ENCODE measurements around the gene ZGPAT. TPM values are rescaled to one million over a fixed set of nuclear protein-coding genes. Genes with fewer than 3 reads are reported as not detected.

The ZGPAT gene
- total and polyA plus RNA-seq, 2 of the 13 experiments (the other 11 are each of a cell fraction or from before 2014, with no cell fraction given): 23.0 to 41.9 TPM

GRCh38 chr20:63708301-63709148 lies 686 bp downstream of the ZGPAT start (continued):
- no peak for TF ChIP-seq NR1H2 (CRISPR knock-in tag; IDR thresholded peaks at IDR 0.05; ENCODE audit: borderline replicate concordance, low read depth)
- TF ChIP-seq PRDM15 (CRISPR knock-in tag; IDR thresholded peaks at IDR 0.05): no peak
- no peak for TF ChIP-seq ZFX (CRISPR knock-in tag; IDR thresholded peaks at IDR 0.05; ENCODE audit: low read depth)
- TF ChIP-seq KAT8 (CRISPR knock-in tag; IDR thresholded peaks at IDR 0.05): no peak
- TF ChIP-seq MTA3 (CRISPR knock-in tag; IDR thresholded peaks at IDR 0.05): no peak
- no peak for TF ChIP-seq ATF2 (CRISPR knock-in tag; IDR thresholded peaks at IDR 0.05)
- 0 out of 2 replicates have a peak, but pooled peaks have one; percentile 53 for TF ChIP-seq ZNF34 (CRISPR knock-in tag; IDR thresholded peaks at IDR 0.05; ENCODE audit: borderline replicate concordance)
- no peak for TF ChIP-seq ZBTB7A (CRISPR knock-in tag; IDR thresholded peaks at IDR 0.05)
- TF ChIP-seq TP53 (CRISPR knock-in tag; conservative IDR thresholded peaks at IDR 0.05): no peak
- TF ChIP-seq ZNF564 (CRISPR knock-in tag; IDR thresholded peaks at IDR 0.05): no peak
- TF ChIP-seq SRSF4 (IDR thresholded peaks at IDR 0.05; ENCODE audit: low read depth, low read length, poor library complexity, severe bottlenecking): no peak
- no peak for TF ChIP-seq ZNF180 (CRISPR knock-in tag; IDR thresholded peaks at IDR 0.05; ENCODE audit: borderline replicate concordance, low read depth)
- TF ChIP-seq SKI (IDR thresholded peaks at IDR 0.05; ENCODE audit: partially characterized antibody): peak; percentile 14
- peak; percentile 51; the same call in 1 of the 2 replicates for TF ChIP-seq PPARG (CRISPR knock-in tag; conservative IDR thresholded peaks at IDR 0.05)
- TF ChIP-seq ZBTB39 (CRISPR knock-in tag; IDR thresholded peaks at IDR 0.05): no peak
- TF ChIP-seq TRIM24 (CRISPR knock-in tag; IDR thresholded peaks at IDR 0.05): no peak
- no peak for TF ChIP-seq TCF7L2 (IDR thresholded peaks at IDR 0.05; ENCODE audit: low read depth, low read length)
- TF ChIP-seq ZSCAN22 (CRISPR knock-in tag; IDR thresholded peaks at IDR 0.05): no peak
- no peak for TF ChIP-seq PRPF4 (IDR thresholded peaks at IDR 0.05; ENCODE audit: low read depth, low read length, poor library complexity, severe bottlenecking)
- TF ChIP-seq PHF20 (CRISPR knock-in tag; IDR thresholded peaks at IDR 0.05): no peak
- no peak for TF ChIP-seq CENPBD1 (CRISPR knock-in tag; IDR thresholded peaks at IDR 0.05; ENCODE audit: borderline replicate concordance, low read depth)
- no peak for TF ChIP-seq ZNF3 (CRISPR knock-in tag; IDR thresholded peaks at IDR 0.05)
- no peak for TF ChIP-seq ERF (CRISPR knock-in tag; IDR thresholded peaks at IDR 0.05)
